ENCODE measurements around the gene FUT7.

Gene FUT7

GRCh38 chr9:137012694-137013570, 19.0 kb downstream of the FUT7 start:
- no peak overlapping the region for H3K4me3 ChIP-seq (ENCODE audit: low read depth, low read length, poor library complexity, severe bottlenecking)
- no peaks in the 10 kb centered on the region for H3K9me2 ChIP-seq (ENCODE audit: low read depth, low read length)
- no peaks in the 10 kb centered on the region for H3K9me3 ChIP-seq (ENCODE audit: low read length)
- H3K27ac ChIP-seq (ENCODE audit: low read depth, low read length, poor library complexity, severe bottlenecking): no peak overlapping the region
- no peaks in the 10 kb centered on the region for H3K36me3 ChIP-seq (ENCODE audit: insufficient read depth, low read length)
- H2AFZ ChIP-seq (ENCODE audit: low read length): no peak overlapping the region
- TF ChIP-seq CTCF (IDR thresholded peaks at IDR 0.05; ENCODE audit: low read length): no peak
- TF ChIP-seq EZH2 (IDR thresholded peaks at IDR 0.05; ENCODE audit: borderline replicate concordance, low read length): no peak
- H3K79me2 ChIP-seq (ENCODE audit: insufficient read depth, low read length): no peaks in the 10 kb centered on the region
- no peaks in the 10 kb centered on the region for H4K20me1 ChIP-seq (ENCODE audit: insufficient read depth, low read length)
- no peak overlapping the region for H3K9ac ChIP-seq (ENCODE audit: low read length)
- no peaks in the 10 kb centered on the region for H3F3A ChIP-seq (ENCODE audit: insufficient read depth, low read length)
- H3K27me3 ChIP-seq (ENCODE audit: insufficient read depth, low read length): peaks cover 3% of the 10 kb centered on the region; the same call in 1 of the 2 replicates
- no peak overlapping the region for H3K4me2 ChIP-seq (ENCODE audit: low read length)
- no peaks in the 10 kb centered on the region for H3K4me1 ChIP-seq (ENCODE audit: insufficient read depth, low read length, severe bottlenecking)

DNA sequence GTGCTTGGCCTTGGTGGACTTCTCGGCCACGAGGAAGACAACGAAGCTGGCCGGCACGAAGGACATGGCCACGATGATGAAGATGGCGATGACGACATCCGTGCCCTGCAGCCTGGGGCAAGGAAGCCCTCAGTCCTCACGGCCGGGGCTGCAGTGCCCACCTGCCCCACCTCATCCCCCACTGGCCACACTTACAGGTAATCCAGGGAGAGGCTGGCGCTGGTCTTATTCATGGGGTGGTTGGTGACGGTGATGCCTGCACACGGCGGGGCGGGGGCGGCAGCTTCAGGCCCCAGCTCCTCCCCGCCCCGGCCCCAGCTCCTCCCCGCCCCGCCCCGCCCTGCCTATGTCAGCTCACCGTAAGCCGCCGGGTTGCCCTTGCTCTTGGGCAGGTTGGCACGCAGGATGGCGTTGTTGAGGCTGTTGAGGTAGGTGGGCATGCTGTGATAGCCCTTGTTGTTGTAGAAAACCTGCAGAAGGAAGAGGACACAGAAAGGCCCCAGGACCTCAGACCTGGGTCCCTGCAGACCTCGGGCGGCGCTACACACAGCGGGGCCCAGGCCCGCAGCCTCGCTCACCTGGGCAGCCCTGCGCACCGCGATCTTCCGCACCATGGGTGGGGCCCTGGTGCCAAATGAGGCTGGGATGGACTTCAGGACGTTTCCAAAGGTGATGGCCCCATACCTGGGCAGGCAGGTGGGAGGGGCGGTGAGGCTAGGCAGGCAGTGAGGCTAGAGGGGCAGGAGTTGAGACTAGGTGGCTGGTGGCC, 19.8 kb downstream of the FUT7 start:
- Histone ChIP-seq H4K20me1 (ENCODE audit: insufficient read depth, low read length) (no peaks in the 10 kb centered on the region), H3K36me3 (ENCODE audit: insufficient read depth, low read length) (no peaks in the 10 kb centered on the region), H3K27me3 (ENCODE audit: insufficient read depth, low read length) (peaks cover 3% of the 10 kb centered on the region; the same call in 1 of the 2 replicates), H2AFZ (ENCODE audit: low read length) (no peak overlapping the region), H3K79me2 (ENCODE audit: insufficient read depth, low read length) (no peaks in the 10 kb centered on the region), H3K27ac (ENCODE audit: low read depth, low read length, poor library complexity, severe bottlenecking) (no peak overlapping the region), H3K9me2 (ENCODE audit: low read depth, low read length) (no peaks in the 10 kb centered on the region), H3K4me2 (ENCODE audit: low read length) (no peak overlapping the region), H3F3A (ENCODE audit: insufficient read depth, low read length) (no peaks in the 10 kb centered on the region), H3K9ac (ENCODE audit: low read length) (no peak overlapping the region), H3K4me1 (ENCODE audit: insufficient read depth, low read length, severe bottlenecking) (no peaks in the 10 kb centered on the region), H3K9me3 (ENCODE audit: low read length) (no peaks in the 10 kb centered on the region), H3K4me3 (ENCODE audit: low read depth, low read length, poor library complexity, severe bottlenecking) (no peak overlapping the region)
- TF ChIP-seq EZH2 (IDR thresholded peaks at IDR 0.05; ENCODE audit: borderline replicate concordance, low read length) (no peak), CTCF (IDR thresholded peaks at IDR 0.05; ENCODE audit: low read length) (no peak)

DNA sequence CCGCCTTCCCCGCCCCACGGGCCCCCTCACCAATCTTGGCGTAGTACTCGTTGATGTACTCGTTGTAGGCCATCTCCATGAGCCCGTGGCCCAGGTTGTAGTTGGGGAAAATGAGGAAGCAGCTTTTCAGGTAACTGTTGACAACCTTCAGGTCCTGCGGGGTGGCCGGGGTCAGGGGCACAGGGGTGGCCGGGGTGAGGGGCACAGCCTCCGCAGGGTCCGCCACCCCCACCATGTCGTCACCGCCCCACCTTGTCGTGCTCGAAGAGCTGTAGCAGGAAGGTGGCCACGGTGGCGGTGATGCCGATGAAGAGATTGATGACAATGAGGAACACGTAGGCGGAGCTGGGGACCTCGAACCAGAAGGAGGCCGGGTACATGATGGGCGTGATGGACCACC, 20.7 kb downstream of the FUT7 start:
- Histone ChIP-seq H3K79me2 (ENCODE audit: insufficient read depth, low read length) (no peaks in the 10 kb centered on the region), H3K4me1 (ENCODE audit: insufficient read depth, low read length, severe bottlenecking) (no peaks in the 10 kb centered on the region), H3K9me2 (ENCODE audit: low read depth, low read length) (no peaks in the 10 kb centered on the region), H3K27me3 (ENCODE audit: insufficient read depth, low read length) (peaks cover 3% of the 10 kb centered on the region; the same call in 1 of the 2 replicates), H4K20me1 (ENCODE audit: insufficient read depth, low read length) (no peaks in the 10 kb centered on the region), H3F3A (ENCODE audit: insufficient read depth, low read length) (no peaks in the 10 kb centered on the region), H3K27ac (ENCODE audit: low read depth, low read length, poor library complexity, severe bottlenecking) (no peak overlapping the region), H3K36me3 (ENCODE audit: insufficient read depth, low read length) (no peaks in the 10 kb centered on the region), H3K4me3 (ENCODE audit: low read depth, low read length, poor library complexity, severe bottlenecking) (no peak overlapping the region), H3K9me3 (ENCODE audit: low read length) (no peaks in the 10 kb centered on the region), H2AFZ (ENCODE audit: low read length) (no peak overlapping the region), H3K4me2 (ENCODE audit: low read length) (no peak overlapping the region; the same call in 1 of the 2 replicates), H3K9ac (ENCODE audit: low read length) (no peak overlapping the region)
- TF ChIP-seq EZH2 (IDR thresholded peaks at IDR 0.05; ENCODE audit: borderline replicate concordance, low read length) (no peak), CTCF (IDR thresholded peaks at IDR 0.05; ENCODE audit: low read length) (no peak)
